Loucy (cell line): ENCODE results near the gene DQX1.
"Not testable (repeated sequence)": the region's sequence is repeated elsewhere in the genome, so short reads cannot be mapped to it uniquely, and the experiment has no call there.

Experiments
- EZH2phosphoT487 ChIP-seq: fragments of 200-600 bp; IDR thresholded peaks from 2 replicates; pipeline ENCODE4 v1.6.1; 2018; ENCODE audit warnings: antibody characterized with exemption, mild to moderate bottlenecking, moderate library complexity, borderline replicate concordance
- TF ChIP-seq, protein P1 (sequence below): fragments of 200-600 bp; sonication (generic); conservative IDR thresholded peaks from 2 replicates; pipeline ENCODE4 v1.5.1; 2014; ENCODE audit warnings: mild to moderate bottlenecking, antibody characterized with exemption, low read length

DNA sequence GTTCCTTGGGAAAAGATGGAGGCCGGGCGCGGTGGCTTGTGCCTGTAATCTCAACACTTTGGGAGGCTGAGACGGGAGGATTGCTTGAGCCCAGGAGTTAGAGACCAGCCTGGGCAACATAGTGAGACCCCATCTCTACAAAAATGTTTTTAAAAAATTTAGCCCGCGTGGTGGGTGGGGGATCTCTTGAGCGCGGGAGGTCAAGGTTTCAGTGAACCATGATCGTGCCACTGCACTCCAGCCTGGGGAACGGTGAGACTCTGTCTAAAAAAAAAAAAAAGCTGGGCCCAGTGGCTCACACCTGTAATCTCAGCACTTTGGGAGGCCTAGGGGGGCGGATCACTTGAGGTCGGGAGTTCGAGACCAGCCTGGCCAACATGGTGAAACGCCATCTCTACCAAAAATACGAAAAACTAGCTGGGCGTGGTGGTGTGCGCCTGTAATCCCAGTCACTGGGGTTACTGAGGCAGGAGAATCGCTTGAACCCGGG, 42.3 kb downstream of the DQX1 start:
- TF ChIP-seq, protein P1, sequence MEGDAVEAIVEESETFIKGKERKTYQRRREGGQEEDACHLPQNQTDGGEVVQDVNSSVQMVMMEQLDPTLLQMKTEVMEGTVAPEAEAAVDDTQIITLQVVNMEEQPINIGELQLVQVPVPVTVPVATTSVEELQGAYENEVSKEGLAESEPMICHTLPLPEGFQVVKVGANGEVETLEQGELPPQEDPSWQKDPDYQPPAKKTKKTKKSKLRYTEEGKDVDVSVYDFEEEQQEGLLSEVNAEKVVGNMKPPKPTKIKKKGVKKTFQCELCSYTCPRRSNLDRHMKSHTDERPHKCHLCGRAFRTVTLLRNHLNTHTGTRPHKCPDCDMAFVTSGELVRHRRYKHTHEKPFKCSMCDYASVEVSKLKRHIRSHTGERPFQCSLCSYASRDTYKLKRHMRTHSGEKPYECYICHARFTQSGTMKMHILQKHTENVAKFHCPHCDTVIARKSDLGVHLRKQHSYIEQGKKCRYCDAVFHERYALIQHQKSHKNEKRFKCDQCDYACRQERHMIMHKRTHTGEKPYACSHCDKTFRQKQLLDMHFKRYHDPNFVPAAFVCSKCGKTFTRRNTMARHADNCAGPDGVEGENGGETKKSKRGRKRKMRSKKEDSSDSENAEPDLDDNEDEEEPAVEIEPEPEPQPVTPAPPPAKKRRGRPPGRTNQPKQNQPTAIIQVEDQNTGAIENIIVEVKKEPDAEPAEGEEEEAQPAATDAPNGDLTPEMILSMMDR, result not testable (repeated sequence)
- TF ChIP-seq EZH2phosphoT487, result not testable (repeated sequence)
